CD4-positive, alpha-beta T cell treated with Interleukin-6 for 4 hours (primary cell): ENCODE measurements around the gene UBE3D.
"Not testable (repeated sequence)": the region's sequence is repeated elsewhere in the genome, so short reads cannot be mapped to it uniquely, and the experiment has no call there.

Experiments
- DNase-seq: peaks from one replicate; pipeline ENCODE4 v3.0.0-alpha.2; 2020; ENCODE audit warnings: mixed read lengths

UBE3D gene

GRCh38 chr6:82909551-82909950 is 156.1 kb downstream of the UBE3D start:
- no peak for DNase-seq

DNA sequence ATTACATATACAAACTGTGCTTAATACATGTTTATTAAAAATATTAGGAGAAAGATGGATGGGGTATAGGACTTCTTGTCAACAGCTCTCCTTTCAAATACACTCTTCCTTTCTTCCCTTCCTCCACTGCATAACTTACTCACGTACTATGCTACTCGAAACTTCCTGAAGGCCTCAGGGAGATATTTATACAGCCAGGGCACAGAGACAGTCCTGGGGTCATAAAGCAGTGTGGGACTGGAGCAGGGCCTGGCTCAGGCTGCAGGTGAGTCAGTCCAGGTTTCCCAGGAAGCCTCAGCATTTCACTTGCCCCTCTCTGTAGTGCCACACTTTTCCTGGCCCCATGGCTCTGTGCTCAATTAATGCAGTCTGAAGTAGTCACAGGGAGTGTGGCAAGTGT is 157.0 kb downstream of the UBE3D start:
- DNase-seq = no peak

DNA sequence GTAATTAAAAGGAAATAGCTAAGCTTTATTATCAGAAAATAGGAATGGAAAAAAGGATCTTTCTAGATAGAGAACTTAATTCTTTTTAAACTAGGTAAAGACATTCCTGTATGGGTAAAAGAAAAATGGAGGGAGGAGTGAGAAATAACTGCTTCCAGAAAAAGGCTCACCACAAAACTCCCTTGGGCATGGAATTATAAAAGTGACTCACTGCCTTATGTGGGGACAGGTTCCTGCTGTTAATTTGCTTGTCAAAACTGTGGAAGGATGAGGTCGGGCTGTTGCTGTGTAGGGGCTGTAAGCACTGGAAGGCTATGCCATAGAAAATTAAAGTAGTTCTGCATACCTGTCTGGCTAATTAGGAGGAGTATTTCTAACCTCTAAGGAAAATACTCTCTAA is 158.7 kb downstream of the UBE3D start:
- no peak for DNase-seq

- no peak for DNase-seq
These were observed 159.2 kb downstream of the UBE3D start for GRCh38 chr6:82906489-82906888.

DNA sequence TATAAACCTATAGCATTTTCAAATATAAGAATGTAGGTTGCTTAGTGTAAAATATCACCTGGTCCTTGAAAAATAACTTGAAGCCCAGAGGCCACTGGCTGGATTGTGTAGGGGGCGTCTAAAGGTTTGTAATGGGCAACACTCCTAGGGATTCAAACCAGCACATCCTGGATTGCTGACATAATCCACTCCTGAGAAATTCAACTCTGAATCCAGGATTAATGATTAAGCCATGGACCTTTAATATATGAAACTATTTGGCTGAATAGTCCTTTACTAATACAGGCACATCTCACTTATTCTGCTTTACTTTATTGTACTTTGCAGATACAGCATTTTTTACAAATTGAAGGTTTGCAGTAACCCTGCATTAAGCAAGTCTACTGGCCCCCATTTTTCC is 160.8 kb downstream of the UBE3D start:
- DNase-seq = no peak

DNA sequence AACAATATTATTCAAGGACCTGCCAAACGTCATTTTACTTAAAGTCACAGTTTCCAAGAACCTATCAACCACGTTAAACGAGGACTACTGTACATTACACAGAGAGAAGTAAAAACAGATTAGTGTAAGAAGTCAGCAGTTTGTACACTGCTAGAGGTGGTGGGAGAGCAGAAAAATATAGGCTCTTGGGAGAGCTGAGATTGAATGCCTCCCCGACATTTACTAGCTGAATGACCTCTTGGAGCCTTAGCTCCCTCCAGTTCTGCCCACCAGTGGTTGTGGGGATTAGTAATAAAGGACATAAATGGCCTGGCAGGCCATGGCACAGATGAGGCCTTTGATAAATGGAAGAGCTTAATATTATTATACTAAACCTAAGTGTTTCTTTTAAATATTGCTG is 161.4 kb downstream of the UBE3D start:
- no peak for DNase-seq

- DNase-seq = no peak
These were observed 163.4 kb downstream of the UBE3D start for GRCh38 chr6:82902290-82902689.

DNA sequence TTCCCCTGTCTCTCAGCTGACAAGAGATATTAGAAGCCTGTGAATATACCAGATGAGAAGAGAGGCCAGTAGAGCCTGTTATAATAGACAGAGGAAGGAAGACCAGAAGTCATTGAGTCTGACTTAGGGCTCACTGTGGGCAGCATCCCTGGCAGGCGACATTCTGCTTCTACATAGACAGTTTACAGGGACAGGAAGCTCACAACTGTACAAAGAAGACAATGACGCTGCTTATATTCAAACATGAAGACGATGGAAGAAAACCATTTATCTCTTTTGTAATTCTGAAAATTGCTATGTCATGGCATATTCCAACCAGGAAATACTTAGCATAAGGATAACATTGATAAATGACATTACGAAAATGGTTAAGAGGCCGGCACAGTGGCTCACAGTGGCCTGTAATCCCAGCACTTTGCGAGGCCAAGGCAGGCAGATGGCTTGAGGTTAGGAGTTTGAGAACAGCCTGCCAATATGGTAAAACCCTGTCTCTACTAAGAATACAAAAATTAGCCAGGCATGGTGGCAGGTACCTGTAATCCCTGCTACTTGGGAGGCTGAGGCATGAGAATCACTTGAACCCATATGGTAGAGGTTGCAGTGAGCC is 170.9 kb downstream of the UBE3D start:
- no peak for DNase-seq

DNA sequence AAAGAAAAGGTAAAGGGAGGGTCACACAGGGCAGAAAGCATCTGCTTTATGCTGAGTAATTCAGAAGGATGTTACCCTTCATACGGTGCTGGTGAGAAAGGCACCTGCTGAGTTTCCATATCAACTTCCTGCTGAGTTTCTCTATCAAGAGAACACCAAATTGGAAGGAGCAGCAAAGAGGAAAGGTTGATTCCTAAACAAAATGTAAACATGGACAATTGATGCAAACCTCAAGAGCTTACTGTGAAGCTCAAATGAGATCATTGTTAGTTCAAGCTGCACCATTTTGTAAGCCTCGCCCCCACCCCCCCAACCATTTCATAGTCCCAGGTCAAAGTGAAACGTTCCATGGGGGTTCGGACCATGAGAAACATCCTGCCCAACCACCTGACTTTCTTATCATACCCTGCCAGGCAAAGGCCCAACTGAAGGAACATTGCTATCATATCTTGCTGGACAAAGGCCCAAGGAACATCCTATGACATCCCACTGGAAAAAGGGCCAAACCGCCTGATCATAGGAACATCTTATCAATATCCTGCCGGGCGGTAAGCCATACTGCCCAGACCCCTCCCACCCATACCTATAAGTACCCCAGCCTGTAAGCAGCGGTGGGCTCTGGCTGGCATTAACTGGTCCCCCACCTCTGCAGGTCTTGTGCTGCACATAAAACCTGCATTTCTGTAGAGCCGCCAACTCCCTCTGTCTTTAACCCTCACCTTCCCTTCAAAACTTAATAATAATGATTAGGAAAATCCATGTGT is 171.6 kb downstream of the UBE3D start:
- DNase-seq = no peak

GRCh38 chr6:82891503-82891902 is 174.1 kb downstream of the UBE3D start:
- DNase-seq = not testable (repeated sequence)

- DNase-seq = no peak
These were observed 174.6 kb downstream of the UBE3D start for GRCh38 chr6:82891076-82891475.

DNA sequence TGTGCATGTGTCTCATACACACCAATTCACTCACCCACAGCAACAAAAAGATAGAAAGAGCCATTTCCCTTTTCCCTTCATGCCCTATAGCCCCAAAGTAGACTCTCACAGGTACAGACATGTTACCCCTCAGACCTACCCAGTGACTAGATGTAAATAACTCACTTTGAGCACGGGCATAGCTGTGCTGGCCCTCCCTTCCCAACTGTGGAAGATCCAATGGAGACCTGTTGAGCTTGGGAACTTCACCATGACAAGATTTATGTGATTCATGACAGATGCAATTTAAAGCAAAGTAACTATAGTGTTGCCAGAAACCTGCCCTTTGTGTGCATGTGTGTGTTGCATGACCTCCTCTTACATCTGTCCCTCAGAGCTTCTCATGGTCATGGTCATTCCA is 175.4 kb downstream of the UBE3D start:
- DNase-seq = no peak

DNA sequence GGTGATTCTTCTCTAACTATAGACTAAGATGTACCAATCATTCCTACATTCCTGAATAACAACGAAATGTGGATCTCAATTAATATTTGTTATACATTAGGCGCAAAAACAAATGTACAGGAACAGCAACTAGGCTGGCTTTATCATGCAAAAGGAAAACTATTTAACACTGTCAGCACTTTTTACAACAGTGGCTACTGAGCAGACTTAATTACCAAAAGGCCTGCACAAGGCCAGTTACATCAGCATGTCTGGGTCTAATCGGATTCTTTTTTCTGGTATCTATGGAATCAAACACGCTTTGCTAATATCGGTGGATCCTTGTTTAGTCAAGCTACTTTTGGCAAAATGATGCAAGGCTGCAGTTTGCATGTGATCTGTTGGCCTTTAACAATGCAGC is 176.5 kb downstream of the UBE3D start:
- DNase-seq = no peak

DNA sequence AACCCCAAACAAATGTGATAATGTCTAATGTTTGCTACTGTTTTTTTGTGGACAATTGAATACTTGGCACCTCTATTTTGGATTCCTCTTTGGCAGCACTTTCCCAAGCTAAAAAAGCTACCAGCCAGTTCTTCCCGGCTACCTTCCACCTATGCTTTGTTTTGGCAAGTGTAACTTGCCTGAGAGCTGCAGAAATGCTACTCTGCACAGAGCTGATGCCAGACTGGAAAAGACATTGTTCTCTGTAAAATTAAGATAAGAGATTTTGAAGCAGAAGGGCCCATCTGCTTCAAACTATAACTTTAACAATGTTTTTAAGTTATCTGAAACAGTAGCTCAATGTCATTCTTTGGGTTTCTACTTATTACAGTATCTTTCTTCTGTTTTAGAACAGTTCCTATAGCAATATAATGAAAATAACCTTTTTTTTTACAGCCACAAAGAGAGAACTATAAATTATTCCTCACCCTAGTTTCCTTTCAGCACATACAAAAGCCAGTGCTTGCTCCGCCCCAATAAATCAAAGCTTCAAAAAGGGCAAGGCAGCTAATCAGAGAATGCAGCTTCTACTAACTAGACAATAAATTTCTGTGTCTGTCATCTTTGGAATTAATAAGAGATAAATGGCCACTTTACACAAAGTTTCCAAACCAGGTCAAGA is 183.1 kb downstream of the UBE3D start:
- DNase-seq = no peak

GRCh38 chr6:82881519-82881918 is 184.1 kb downstream of the UBE3D start:
- no peak for DNase-seq

DNA sequence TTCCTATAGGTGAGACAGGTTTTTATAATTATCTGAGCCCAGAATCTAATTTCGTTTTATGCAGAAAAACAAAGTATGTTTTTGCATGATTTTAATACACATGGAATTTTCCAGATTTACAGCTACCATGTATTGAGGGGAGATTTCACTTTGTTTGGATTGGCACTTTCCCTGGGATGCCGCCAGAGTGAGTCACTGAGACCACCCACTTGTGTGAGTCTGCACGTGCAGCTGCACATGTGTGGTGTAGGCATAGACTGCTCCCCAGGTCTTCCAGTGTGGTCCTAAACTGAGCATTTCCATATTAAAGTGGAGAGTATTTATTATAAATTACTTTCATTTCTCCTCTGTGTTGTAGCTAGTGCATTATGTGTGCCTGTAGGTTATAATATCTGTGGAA is 186.8 kb downstream of the UBE3D start:
- DNase-seq = no peak

DNA sequence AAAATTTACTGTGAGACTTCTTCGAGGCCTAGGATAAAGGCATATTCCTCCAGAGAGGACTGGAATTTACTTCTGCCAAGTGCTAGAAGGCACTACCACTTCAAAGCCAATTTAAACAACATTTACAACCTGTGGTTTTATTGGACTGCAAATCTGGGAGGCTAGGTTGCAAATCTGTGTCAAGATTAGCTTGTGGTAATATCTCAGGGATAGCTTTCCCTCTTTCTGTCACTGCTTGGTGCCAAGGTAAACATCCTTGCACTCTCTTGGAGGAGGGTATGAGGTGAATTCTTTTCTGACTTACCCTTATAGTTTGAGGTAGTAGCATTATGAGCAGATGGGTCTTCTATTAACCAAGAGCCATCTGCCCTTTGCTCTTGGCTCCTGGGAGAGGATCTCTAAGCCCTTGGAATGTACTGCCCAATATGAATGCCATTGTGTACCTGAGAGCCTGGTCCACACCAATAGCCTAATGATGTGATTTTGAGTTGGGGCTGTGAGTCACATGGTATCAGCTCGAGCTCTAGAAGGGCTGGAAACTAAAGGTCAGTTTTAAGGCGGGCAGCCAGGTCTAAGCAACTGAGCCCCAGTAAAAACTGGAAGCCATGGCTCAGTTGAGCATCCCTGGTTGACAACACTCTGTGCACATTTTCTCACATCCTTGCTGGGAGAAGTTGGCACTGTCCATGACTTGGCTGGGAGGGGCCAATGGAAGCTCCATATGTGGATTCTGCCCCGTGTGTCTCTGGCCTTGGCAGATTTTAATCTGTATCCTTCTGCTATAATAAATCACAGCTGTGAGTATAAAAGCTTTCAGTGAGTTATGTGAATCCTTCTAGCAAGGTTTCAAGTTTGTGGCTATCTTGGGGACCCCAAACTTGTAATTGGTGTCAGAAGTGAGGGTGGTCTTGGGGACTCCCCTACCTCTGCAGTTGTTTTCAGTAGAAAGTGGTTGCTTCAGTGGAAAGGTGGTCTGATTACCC is 188.1 kb downstream of the UBE3D start:
- DNase-seq = no peak

GRCh38 chr6:82875573-82876185 is 190.0 kb downstream of the UBE3D start:
- no peak for DNase-seq

GRCh38 chr6:82874867-82875266 is 190.8 kb downstream of the UBE3D start:
- DNase-seq = no peak

- no peak for DNase-seq
These were observed 193.5 kb downstream of the UBE3D start for GRCh38 chr6:82872185-82872584.

GRCh38 chr6:82870582-82871172 is 195.0 kb downstream of the UBE3D start:
- no peak for DNase-seq

DNA sequence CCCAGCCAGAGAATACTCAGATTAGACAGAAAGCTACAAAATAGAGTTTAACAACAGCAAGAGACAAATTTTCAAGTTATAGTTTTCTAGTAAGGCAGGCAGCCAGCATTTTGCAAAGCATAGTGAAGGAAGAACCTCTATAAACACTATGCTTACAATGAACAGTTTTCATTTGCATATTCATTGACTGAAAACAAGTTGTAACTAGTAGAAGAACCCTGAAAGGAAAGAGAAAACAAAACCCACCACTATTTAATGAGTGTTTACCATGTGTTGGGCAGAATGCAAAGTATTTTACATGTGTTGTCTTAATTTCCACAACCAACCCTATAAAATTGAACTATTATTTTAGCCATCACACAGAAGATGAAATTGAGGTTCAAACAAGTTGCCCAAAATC is 196.1 kb downstream of the UBE3D start:
- DNase-seq = no peak
